GM21360 (cell line): ENCODE data around the gene PARD6G.
"Not testable (repeated sequence)": the region's sequence is repeated elsewhere in the genome, so short reads cannot be mapped to it uniquely, and the experiment has no call there.

Experiments
- ATAC-seq: cut with Tn5 transposase; IDR thresholded peaks from one replicate; pipeline ENCODE4 v1.9.1; 2021; ENCODE audit warnings: mild to moderate bottlenecking, moderate library complexity; ENCODE audit not compliant: unreplicated experiment

Gene PARD6G, protein sequence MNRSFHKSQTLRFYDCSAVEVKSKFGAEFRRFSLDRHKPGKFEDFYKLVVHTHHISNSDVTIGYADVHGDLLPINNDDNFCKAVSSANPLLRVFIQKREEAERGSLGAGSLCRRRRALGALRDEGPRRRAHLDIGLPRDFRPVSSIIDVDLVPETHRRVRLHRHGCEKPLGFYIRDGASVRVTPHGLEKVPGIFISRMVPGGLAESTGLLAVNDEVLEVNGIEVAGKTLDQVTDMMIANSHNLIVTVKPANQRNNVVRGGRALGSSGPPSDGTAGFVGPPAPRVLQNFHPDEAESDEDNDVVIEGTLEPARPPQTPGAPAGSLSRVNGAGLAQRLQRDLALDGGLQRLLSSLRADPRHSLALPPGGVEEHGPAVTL

DNA sequence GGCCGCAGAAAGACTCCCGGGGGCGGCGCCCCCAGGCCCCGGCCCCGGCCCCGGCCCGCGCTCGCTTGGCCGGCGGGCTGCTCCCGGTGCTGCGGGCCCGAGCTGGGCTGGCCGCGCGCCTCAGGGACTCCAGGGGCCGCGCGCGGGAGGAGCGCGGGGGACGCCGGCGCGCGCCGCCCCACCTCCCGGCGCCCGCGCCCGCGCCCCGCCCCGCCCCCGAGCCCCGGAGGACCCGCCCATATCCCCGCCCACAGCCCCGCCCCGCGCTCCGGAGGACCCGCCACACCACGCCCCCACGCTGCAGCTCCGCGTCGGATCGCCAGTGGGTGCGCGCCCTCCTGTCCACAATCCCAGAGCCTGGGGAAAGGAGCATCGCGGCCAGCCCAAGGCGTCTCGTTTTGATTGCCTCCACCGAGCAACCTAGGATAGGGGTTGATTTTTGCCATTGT, at the start of gene PARD6G:
PARD6G (minus strand) TSS at position 122 of the 449 bp plus-strand sequence. CDS start 166 bp downstream, outside the sequence.
- ATAC-seq = no peak

DNA sequence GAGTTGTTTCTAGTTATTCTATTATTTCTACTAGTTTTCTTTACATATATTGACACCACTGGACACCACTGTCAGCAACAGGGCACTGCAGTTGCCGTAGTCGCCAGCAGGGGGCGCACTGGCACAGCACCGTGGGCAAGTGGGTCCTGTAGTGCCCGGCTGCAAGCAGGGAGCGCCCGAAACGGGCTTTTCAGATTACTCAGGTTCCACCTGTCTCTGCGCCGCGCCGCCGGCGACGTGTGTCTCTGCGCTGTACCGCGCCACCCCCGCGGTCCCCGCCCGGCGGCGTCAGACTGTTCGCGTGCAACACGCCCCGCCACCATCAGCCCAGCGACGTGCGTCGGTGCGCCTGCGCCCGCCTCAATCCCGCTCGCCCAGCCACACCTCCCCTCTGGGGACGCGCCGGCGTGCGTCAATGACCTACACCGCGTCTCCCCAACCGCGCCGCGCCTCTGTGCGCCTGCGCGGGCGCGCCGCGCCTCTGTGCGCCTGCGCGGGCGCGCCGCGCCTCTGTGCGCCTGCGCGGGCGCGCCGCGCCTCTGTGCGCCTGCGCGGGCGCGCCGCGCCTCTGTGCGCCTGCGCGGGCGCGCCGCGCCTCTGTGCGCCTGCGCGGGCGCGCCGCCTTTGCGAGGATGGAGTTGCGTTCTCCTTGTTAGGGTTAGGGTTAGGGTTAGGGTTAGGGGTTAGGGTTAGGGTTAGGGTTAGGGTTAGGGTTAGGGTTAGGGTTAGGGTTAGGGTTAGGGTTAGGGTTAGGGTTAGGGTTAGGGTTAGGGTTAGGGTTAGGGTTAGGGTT, 15.1 kb upstream of the PARD6G start:
- not testable (repeated sequence) for ATAC-seq

DNA sequence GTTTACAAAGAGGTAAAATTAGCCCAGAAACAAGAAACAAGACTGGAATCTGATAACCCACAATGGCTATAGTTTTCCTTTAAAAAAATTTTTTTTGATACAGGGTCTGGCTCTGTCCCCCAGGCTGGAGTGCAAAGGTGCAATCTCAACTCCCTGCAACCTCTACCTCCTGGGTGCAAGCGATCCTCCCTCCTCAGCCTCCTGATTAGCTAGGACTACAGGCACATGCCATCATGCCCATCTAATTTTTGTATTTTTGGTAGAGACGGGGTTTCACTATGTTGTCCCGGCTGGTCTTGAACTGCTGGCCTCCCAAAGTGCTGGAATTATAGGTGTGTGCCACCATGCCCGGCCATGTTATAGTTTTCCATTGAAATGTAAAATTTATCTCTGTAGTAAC, 12.3 kb upstream of the PARD6G start:
- no peak for ATAC-seq

GRCh38 chr18:80258640-80259039, 11.3 kb upstream of the PARD6G start:
- no peak for ATAC-seq

GRCh38 chr18:80257579-80258543, 10.5 kb upstream of the PARD6G start:
- not testable (repeated sequence) for ATAC-seq

DNA sequence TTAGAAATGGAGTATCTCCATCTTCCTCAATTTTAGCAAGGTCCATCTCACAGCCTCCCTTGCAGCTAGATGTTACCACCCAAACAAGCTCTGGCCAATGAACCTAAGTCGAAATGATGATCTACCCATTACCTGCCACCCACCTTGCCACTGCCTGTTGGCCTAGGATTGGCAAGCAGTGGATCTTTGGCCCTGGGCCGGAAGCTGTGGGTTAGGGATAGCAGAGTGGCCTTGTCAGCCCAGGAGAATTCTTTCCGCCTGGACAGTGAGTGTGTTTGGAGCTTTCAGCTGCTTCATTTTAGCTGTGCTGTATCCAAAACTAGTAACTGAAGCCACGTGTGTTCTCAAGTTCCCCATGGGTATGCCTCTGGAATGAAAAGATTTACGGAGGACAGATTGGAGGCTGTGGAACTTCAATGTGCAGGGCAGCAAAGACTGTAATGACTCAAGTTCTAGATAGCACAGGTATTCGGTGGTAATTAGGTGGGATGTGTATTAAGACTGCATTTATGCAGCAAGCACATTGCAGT, 7.7 kb upstream of the PARD6G start:
- no peak for ATAC-seq

GRCh38 chr18:80253871-80254492, 6.7 kb upstream of the PARD6G start:
- ATAC-seq = no peak

DNA sequence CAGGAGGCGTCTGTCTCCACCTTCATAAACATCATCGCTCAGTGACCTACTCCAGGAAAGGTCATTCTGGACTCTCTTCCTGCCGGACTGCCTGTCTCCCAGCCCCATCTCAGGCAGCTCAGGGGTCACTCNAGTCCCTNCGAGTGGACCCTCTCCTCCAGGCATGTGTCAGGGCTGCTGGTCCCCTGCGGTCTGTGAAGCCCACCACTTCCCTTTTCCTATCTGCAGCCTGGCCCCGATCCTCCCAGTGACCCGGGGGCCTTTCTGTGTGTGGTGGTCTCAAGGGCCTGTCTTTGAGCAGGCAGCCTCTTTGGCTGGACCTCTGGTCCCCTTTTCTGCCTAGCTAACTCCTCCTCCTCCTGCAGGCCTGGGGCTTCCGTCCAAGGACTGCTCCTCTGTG, 5.9 kb upstream of the PARD6G start:
- no peak for ATAC-seq

DNA sequence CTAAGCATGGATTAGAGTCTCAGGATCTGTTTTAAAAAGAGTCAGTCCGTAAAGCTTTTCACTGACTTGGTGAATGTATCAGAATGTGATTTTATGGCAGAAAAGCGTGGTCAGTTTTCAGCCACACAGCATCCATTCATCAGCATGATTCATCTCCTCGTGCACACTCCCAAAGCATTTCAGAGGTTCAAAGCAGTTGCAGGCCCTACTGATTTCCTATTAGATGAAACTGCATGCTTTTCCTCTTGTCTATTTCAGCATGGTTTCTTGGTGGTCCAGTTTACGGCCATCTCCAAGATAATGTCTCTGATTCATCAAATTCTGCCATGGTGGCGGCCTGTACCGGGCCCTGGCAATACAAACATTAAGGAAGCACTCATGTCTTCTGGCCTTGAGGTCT, 4.8 kb upstream of the PARD6G start:
- ATAC-seq = no peak

GRCh38 chr18:80251700-80252099, 4.4 kb upstream of the PARD6G start:
- ATAC-seq = no peak

DNA sequence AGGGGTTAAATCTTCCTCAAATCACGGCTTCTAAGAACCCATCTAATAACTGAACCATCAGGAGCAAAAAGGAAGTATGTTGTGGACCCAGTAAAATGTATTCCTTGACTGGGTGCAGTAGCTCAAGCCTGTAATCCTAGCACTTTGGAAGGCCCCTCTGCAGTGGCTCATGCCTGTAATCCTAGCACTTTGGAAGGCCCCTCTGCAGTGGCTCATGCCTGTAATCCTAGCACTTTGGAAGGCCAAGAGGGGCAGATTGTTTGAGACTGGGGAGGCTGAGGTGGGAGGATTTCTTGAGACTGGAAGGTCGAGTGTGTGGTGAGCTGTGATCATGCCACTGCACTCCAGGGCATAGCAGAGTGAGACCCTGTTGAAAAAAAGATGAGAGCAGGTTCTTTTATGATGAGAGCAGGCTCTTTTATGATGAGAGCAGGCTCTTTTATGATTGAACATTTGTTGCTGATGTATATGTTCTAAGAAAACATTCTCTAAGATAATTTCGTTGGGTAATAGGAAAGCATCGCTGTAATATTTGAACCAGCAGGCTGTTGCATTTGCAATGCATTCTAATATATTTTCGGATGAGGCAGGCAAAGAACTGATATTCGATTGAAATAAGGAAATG, 3.5 kb upstream of the PARD6G start:
- no peak for ATAC-seq

DNA sequence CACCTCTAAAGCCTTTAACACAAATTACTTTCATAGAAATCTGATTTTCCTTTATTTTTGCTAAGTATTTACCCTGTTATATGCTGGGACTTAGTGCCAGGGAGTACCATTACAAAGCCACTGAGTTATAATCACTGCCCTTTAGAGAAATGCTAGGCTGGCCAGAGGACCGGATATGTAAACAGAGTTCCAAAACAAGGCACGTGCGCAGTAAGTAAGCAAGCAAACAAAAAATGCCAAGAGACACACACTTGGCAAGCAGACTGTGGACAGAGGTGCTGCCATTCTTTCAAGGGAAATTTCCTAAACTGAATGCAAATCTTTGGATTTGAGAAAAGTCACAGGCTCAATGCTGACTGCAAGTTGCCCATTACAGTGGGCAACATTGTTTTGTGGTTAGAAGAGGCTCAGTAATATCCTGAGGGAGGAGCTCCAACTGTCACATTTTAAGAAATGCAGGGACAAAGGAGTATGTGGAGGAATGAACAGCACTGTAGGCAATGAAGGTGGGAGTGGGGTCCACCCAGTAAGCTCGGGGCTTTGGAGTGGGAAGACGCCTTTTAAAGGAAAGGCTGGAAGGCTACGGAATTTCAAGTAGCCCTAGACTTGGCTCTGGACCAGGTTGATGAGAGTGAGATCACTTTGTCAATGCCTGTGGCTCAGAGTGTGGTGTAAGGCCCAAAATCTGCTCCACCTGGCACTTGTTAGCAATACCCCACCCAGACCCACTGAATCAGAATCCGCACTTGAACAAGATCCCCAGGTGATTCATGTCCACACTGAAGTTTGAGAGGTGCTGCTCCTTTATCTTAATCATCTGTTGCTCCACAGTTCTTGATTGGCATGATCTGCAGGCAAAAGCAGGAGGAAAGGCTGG, 2.1 kb upstream of the PARD6G start:
- ATAC-seq = no peak

DNA sequence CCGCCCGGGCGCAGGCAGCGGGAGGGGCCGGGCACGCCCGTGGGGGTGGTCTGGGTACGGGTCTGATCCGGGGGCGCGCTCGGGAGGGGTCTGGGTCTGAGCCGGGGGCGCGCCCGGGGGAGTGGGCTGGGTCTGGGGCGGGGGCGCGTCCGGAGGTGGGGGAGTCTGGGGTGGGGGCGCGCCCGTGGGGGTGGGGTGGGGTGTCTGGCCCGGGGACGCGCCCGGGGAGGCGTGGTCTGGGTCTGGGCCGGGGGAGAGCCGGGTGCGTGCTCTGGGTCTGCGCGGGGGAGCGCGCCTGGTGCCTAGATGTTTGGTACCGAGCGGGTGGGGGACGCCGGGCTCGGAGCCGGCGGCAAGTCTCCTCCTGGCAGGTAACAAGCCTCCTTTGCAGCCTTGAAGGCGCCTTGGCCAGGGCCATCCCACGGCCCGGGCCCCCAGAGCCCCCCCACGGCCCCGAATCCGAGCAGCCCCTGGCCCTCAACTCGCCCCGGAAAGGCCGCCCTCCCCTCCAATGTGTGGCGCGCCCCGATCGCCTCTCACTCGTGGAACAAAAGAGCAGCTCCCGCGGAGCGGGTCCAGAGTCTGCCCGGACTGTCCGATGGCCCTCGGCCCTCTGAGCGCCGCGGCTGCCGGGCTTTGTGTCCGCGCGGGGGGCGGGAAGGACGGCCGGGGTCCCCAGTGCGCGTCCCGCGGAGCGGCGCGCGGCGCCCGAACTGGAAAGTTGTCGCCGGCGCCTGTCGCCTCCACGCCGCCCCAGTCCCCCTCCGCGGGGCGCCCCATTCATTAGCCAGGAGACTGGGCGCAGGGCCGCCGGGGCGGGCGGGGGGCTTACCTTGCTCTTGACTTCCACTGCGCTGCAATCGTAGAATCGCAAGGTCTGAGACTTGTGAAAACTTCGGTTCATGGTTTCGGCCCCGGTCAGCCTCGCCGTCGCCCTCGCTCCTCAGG, 595 bp downstream of the PARD6G start:
- no peak for ATAC-seq

- no peak for ATAC-seq
These were observed 1.4 kb downstream of the PARD6G start for GRCh38 chr18:80245781-80246444.

- no peak for ATAC-seq
These were observed 2.2 kb downstream of the PARD6G start for GRCh38 chr18:80244956-80245730.

- ATAC-seq = no peak
These were observed 3.1 kb downstream of the PARD6G start for GRCh38 chr18:80244167-80244566.
